K562 (cell line): ENCODE measurements around the gene EXOC3L2. TPM values are rescaled to one million over a fixed set of nuclear protein-coding genes. Genes with fewer than 3 reads are reported as not detected.

ENCODE experiments used
- ASH1L ChIP-seq: fragments of 450-650 bp; IDR thresholded peaks from 2 replicates; pipeline ENCODE4 v1.6.1; 2018; ENCODE audit warnings: borderline replicate concordance, mild to moderate bottlenecking, low read depth; ENCODE audit not compliant: partially characterized antibody
- BCOR ChIP-seq: fragments of 450-650 bp; IDR thresholded peaks from 2 replicates; pipeline ENCODE4 v1.6.1; 2016
- BMI1 ChIP-seq: fragments of 150-350 bp; IDR thresholded peaks from 2 replicates; pipeline ENCODE4 v1.6.1; 2014; ENCODE audit warnings: low read length
- CTBP1 ChIP-seq: fragments of 450-650 bp; IDR thresholded peaks from 2 replicates; pipeline ENCODE4 v1.6.1; 2016; ENCODE audit warnings: borderline replicate concordance
- DNMT1 ChIP-seq: fragments of 450-650 bp; IDR thresholded peaks from 2 replicates; pipeline ENCODE4 v1.6.1; 2016; ENCODE audit warnings: antibody characterized with exemption, mild to moderate bottlenecking
- FIP1L1 ChIP-seq: fragments of 200-400 bp; formaldehyde crosslinking; IDR thresholded peaks from 2 replicates; pipeline ENCODE4 v1.6.1; 2018; ENCODE audit warnings: mild to moderate bottlenecking, low read depth, low read length; ENCODE audit not compliant: poor library complexity, severe bottlenecking
- MCM2 ChIP-seq: fragments of 450-650 bp; IDR thresholded peaks from 2 replicates; pipeline ENCODE4 v1.6.1; 2017; ENCODE audit warnings: low read depth, mild to moderate bottlenecking
- NR1H2 ChIP-seq: sonication (generic); formaldehyde crosslinking; IDR thresholded peaks from 2 replicates; pipeline ENCODE4 v1.4.0; 2020; ENCODE audit warnings: mild to moderate bottlenecking, missing genetic modification reagents
- PREB ChIP-seq: sonication (generic); formaldehyde crosslinking; IDR thresholded peaks from 2 replicates; pipeline ENCODE4 v1.8.1; 2023; ENCODE audit warnings: mild to moderate bottlenecking, missing genetic modification reagents
- SIRT6 ChIP-seq: IDR thresholded peaks from one replicate; pipeline ENCODE4 v1.6.1; 2012; ENCODE audit warnings: low read depth, mild to moderate bottlenecking, control low read depth, inconsistent platforms, low read length, moderate library complexity
- SRSF1 ChIP-seq: fragments of 200-400 bp; formaldehyde crosslinking; IDR thresholded peaks from 2 replicates; pipeline ENCODE4 v1.6.1; 2017; ENCODE audit warnings: mild to moderate bottlenecking, low read depth, low read length, moderate library complexity
- TAF15 ChIP-seq: fragments of 200-400 bp; formaldehyde crosslinking; IDR thresholded peaks from 2 replicates; pipeline ENCODE4 v1.6.1; 2017; ENCODE audit warnings: mild to moderate bottlenecking, low read depth, low read length, moderate library complexity
- ZNF253 ChIP-seq: fragments of 250-450 bp; sonication (Bioruptor Pico); conservative IDR thresholded peaks from 2 replicates; pipeline ENCODE4 v1.6.1; 2021; ENCODE audit warnings: mild to moderate bottlenecking
- ZNF551 ChIP-seq: fragments of 250-450 bp; sonication (Bioruptor Pico); IDR thresholded peaks from 2 replicates; pipeline ENCODE4 v1.5.0; 2021; ENCODE audit warnings: mild to moderate bottlenecking, moderate library complexity
- polyA plus RNA-seq, 8 experiments: library from polyadenylated mRNA; depleted of rRNA in 4 of 8; stranded (reverse) in 5 of 8; unstranded in 3 of 8; fragments of >200 nt; fragmentation: Nextera tagmentation in 2 of 8; fragmentation: Illumina TruSeq in 1 of 8; extraction: Ambion mirVana in 2 of 8; extraction: Trizol in 1 of 8; gene quantifications; 2 replicates each; pipeline versions ENCODE4 v1.2.1 to v1.2.3, GENCODE V29; 2011 to 2014; ENCODE audit warnings: inconsistent platforms in 1 of 8, missing spikeins in 1 of 8
- total RNA-seq, 7 experiments: library from RNA; depleted of rRNA in 6 of 7; stranded (reverse); fragments of >200 nt in 6 of 7; fragmentation: Illumina TruSeq in 2 of 7; extraction: Trizol in 2 of 7; gene quantifications; 2 replicates each; pipeline versions ENCODE4 v1.2.1 to v1.2.3, GENCODE V29; 2011 to 2021; ENCODE audit warnings: low replicate concordance in 1 of 7
- TF ChIP-seq, protein P1 (sequence below): fragments of 200-600 bp; sonication (generic); IDR thresholded peaks from one replicate; pipeline ENCODE4 v1.6.1; 2012; ENCODE audit warnings: mild to moderate bottlenecking, low read depth, low read length, inconsistent platforms
- TF ChIP-seq, protein P2 (sequence below): IDR thresholded peaks from 2 replicates; pipeline ENCODE4 v1.6.1; 2014; ENCODE audit warnings: antibody characterized with exemption

EXOC3L2 gene
- total and polyA plus RNA-seq, 9 of the 15 experiments (the other 6 are each of a cell fraction or from before 2014, with no cell fraction given): 0.31 to 19.0 (median 2.4) TPM

DNA sequence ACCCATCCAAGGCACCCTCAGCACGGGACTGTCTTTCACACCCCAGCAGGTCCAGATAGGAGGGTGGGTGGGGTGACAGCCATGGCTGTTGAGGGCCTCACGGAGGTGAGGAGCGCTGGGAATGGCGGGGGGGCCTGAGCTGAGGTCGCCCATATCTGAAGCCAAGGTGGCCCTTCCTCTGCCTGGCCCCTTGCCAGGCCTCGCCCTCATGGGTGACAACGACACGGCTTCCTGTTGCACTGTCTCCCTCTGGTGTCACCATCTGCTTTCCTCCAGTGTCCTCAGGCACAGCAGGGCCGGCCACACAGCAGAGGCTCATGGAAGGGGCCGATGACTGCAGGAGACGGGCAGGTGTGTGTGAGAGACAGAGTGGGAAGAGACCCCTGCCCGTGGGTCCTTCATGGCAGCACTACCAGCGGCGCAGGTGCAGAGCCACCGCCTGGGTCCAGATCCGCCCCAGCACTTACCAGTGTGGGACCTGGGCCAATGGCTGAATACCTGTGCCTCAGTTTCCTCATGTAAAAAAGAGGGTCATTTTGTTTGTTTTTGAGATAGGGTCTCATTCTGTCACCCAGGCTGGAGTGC lies 76.3 kb downstream of the EXOC3L2 start (continued):
- no peak for TF ChIP-seq MCM2
- TF ChIP-seq ZNF551: no peak
- TF ChIP-seq, protein P1, sequence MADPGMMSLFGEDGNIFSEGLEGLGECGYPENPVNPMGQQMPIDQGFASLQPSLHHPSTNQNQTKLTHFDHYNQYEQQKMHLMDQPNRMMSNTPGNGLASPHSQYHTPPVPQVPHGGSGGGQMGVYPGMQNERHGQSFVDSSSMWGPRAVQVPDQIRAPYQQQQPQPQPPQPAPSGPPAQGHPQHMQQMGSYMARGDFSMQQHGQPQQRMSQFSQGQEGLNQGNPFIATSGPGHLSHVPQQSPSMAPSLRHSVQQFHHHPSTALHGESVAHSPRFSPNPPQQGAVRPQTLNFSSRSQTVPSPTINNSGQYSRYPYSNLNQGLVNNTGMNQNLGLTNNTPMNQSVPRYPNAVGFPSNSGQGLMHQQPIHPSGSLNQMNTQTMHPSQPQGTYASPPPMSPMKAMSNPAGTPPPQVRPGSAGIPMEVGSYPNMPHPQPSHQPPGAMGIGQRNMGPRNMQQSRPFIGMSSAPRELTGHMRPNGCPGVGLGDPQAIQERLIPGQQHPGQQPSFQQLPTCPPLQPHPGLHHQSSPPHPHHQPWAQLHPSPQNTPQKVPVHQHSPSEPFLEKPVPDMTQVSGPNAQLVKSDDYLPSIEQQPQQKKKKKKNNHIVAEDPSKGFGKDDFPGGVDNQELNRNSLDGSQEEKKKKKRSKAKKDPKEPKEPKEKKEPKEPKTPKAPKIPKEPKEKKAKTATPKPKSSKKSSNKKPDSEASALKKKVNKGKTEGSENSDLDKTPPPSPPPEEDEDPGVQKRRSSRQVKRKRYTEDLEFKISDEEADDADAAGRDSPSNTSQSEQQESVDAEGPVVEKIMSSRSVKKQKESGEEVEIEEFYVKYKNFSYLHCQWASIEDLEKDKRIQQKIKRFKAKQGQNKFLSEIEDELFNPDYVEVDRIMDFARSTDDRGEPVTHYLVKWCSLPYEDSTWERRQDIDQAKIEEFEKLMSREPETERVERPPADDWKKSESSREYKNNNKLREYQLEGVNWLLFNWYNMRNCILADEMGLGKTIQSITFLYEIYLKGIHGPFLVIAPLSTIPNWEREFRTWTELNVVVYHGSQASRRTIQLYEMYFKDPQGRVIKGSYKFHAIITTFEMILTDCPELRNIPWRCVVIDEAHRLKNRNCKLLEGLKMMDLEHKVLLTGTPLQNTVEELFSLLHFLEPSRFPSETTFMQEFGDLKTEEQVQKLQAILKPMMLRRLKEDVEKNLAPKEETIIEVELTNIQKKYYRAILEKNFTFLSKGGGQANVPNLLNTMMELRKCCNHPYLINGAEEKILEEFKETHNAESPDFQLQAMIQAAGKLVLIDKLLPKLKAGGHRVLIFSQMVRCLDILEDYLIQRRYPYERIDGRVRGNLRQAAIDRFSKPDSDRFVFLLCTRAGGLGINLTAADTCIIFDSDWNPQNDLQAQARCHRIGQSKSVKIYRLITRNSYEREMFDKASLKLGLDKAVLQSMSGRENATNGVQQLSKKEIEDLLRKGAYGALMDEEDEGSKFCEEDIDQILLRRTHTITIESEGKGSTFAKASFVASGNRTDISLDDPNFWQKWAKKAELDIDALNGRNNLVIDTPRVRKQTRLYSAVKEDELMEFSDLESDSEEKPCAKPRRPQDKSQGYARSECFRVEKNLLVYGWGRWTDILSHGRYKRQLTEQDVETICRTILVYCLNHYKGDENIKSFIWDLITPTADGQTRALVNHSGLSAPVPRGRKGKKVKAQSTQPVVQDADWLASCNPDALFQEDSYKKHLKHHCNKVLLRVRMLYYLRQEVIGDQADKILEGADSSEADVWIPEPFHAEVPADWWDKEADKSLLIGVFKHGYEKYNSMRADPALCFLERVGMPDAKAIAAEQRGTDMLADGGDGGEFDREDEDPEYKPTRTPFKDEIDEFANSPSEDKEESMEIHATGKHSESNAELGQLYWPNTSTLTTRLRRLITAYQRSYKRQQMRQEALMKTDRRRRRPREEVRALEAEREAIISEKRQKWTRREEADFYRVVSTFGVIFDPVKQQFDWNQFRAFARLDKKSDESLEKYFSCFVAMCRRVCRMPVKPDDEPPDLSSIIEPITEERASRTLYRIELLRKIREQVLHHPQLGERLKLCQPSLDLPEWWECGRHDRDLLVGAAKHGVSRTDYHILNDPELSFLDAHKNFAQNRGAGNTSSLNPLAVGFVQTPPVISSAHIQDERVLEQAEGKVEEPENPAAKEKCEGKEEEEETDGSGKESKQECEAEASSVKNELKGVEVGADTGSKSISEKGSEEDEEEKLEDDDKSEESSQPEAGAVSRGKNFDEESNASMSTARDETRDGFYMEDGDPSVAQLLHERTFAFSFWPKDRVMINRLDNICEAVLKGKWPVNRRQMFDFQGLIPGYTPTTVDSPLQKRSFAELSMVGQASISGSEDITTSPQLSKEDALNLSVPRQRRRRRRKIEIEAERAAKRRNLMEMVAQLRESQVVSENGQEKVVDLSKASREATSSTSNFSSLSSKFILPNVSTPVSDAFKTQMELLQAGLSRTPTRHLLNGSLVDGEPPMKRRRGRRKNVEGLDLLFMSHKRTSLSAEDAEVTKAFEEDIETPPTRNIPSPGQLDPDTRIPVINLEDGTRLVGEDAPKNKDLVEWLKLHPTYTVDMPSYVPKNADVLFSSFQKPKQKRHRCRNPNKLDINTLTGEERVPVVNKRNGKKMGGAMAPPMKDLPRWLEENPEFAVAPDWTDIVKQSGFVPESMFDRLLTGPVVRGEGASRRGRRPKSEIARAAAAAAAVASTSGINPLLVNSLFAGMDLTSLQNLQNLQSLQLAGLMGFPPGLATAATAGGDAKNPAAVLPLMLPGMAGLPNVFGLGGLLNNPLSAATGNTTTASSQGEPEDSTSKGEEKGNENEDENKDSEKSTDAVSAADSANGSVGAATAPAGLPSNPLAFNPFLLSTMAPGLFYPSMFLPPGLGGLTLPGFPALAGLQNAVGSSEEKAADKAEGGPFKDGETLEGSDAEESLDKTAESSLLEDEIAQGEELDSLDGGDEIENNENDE: no peak
- no peak for TF ChIP-seq FIP1L1
- TF ChIP-seq SRSF1: no peak
- no peak for TF ChIP-seq PREB (CRISPR knock-in tag)
- TF ChIP-seq, protein P2, sequence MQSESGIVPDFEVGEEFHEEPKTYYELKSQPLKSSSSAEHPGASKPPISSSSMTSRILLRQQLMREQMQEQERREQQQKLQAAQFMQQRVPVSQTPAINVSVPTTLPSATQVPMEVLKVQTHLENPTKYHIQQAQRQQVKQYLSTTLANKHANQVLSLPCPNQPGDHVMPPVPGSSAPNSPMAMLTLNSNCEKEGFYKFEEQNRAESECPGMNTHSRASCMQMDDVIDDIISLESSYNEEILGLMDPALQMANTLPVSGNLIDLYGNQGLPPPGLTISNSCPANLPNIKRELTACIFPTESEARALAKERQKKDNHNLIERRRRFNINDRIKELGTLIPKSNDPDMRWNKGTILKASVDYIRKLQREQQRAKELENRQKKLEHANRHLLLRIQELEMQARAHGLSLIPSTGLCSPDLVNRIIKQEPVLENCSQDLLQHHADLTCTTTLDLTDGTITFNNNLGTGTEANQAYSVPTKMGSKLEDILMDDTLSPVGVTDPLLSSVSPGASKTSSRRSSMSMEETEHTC: no peak
- no peak for TF ChIP-seq NR1H2 (CRISPR knock-in tag)
- TF ChIP-seq TAF15: no peak
- TF ChIP-seq ASH1L: no peak
- no peak for TF ChIP-seq BCOR
- TF ChIP-seq DNMT1: no peak
- TF ChIP-seq BMI1: no peak
- TF ChIP-seq ZNF253 (CRISPR knock-in tag): no peak
- TF ChIP-seq CTBP1: peak; percentile 39; the same call in 1 of the 2 replicates
- no peak for TF ChIP-seq SIRT6
